ENCODE results near the gene APOBEC2.

The APOBEC2 gene

GRCh38 chr6:41039060-41039998 lies 13.7 kb upstream of the APOBEC2 start, which contains the start of gene UNC5CL:
Gene UNC5CL, minus strand, starts transcription at chr6:41039221. Its CDS starts 4,147 bp downstream, at chr6:41035074.
- Histone ChIP-seq H3K36me3 (ENCODE audit: insufficient read depth, low read depth, low read length) (no peaks in the 10 kb centered on the region), H3K9ac (ENCODE audit: low read depth, low read length) (no peak within 1 kb of the TSS), H3K9me3 (ENCODE audit: insufficient read depth, low read depth, low read length) (no peaks in the 10 kb centered on the region), H3K27ac (ENCODE audit: low read length) (no peak within 1 kb of the TSS), H3K27me3 (ENCODE audit: insufficient read depth, low read length) (no peaks in the 10 kb centered on the region), H3K4me1 (ENCODE audit: insufficient read depth, low read length) (peaks cover 6% of the 10 kb centered on the region), H3K4me3 (ENCODE audit: low read length) (no peak within 1 kb of the TSS)

- no peaks in the 10 kb centered on the region for H3K27me3 ChIP-seq (ENCODE audit: insufficient read depth, low read length)
Measured at GRCh38 chr6:41040101-41040939, 12.7 kb upstream of the APOBEC2 start.

GRCh38 chr6:41040940-41041536 lies 12.0 kb upstream of the APOBEC2 start:
- H3K4me3 ChIP-seq (ENCODE audit: low read length), result no peak overlapping the region
- H3K9ac ChIP-seq (ENCODE audit: low read depth, low read length), result no peak overlapping the region

More at GRCh38 chr6:41040101-41040939, 12.7 kb upstream of the APOBEC2 start:
- Histone ChIP-seq H3K27ac (ENCODE audit: low read length) (no peak overlapping the region), H3K4me1 (ENCODE audit: insufficient read depth, low read length) (peaks cover 6% of the 10 kb centered on the region), H3K4me3 (ENCODE audit: low read length) (no peak overlapping the region), H3K9me3 (ENCODE audit: insufficient read depth, low read depth, low read length) (no peaks in the 10 kb centered on the region), H3K36me3 (ENCODE audit: insufficient read depth, low read depth, low read length) (no peaks in the 10 kb centered on the region), H3K9ac (ENCODE audit: low read depth, low read length) (no peak overlapping the region)

GRCh38 chr6:41042226-41043055 lies 10.6 kb upstream of the APOBEC2 start, which contains the start of gene TSPO2:
Gene TSPO2, plus strand, starts transcription at chr6:41042467. Its CDS starts 519 bp downstream, at chr6:41042986.
- Histone ChIP-seq H3K4me1 (ENCODE audit: insufficient read depth, low read length) (peaks cover 6% of the 10 kb centered on the region), H3K36me3 (ENCODE audit: insufficient read depth, low read depth, low read length) (no peaks in the 10 kb centered on the region), H3K9ac (ENCODE audit: low read depth, low read length) (no peak within 1 kb of the TSS), H3K27ac (ENCODE audit: low read length) (no peak within 1 kb of the TSS), H3K4me3 (ENCODE audit: low read length) (no peak within 1 kb of the TSS), H3K27me3 (ENCODE audit: insufficient read depth, low read length) (no peaks in the 10 kb centered on the region), H3K9me3 (ENCODE audit: insufficient read depth, low read depth, low read length) (no peaks in the 10 kb centered on the region)

More at GRCh38 chr6:41040940-41041536, 12.0 kb upstream of the APOBEC2 start:
- H3K27ac ChIP-seq (ENCODE audit: low read length), result no peak overlapping the region
- H3K27me3 ChIP-seq (ENCODE audit: insufficient read depth, low read length), result no peaks in the 10 kb centered on the region
- H3K9me3 ChIP-seq (ENCODE audit: insufficient read depth, low read depth, low read length), result no peaks in the 10 kb centered on the region
- H3K36me3 ChIP-seq (ENCODE audit: insufficient read depth, low read depth, low read length), result no peaks in the 10 kb centered on the region
- H3K4me1 ChIP-seq (ENCODE audit: insufficient read depth, low read length), result peaks cover 6% of the 10 kb centered on the region

GRCh38 chr6:41043151-41043550 lies 9.9 kb upstream of the APOBEC2 start:
- no peaks in the 10 kb centered on the region for H3K36me3 ChIP-seq (ENCODE audit: insufficient read depth, low read depth, low read length)
- H3K4me1 ChIP-seq (ENCODE audit: insufficient read depth, low read length), result peaks cover 6% of the 10 kb centered on the region
- H3K27ac ChIP-seq (ENCODE audit: low read length), result no peak overlapping the region
- H3K27me3 ChIP-seq (ENCODE audit: insufficient read depth, low read length), result no peaks in the 10 kb centered on the region
- no peaks in the 10 kb centered on the region for H3K9me3 ChIP-seq (ENCODE audit: insufficient read depth, low read depth, low read length)
- no peak overlapping the region for H3K9ac ChIP-seq (ENCODE audit: low read depth, low read length)
- no peak overlapping the region for H3K4me3 ChIP-seq (ENCODE audit: low read length)

GRCh38 chr6:41045664-41046063 lies 7.3 kb upstream of the APOBEC2 start:
- no peak overlapping the region for H3K27ac ChIP-seq (ENCODE audit: low read length)
- H3K36me3 ChIP-seq (ENCODE audit: insufficient read depth, low read depth, low read length), result no peaks in the 10 kb centered on the region
- H3K4me3 ChIP-seq (ENCODE audit: low read length), result no peak overlapping the region
- no peaks in the 10 kb centered on the region for H3K4me1 ChIP-seq (ENCODE audit: insufficient read depth, low read length)
- no peaks in the 10 kb centered on the region for H3K27me3 ChIP-seq (ENCODE audit: insufficient read depth, low read length)
- no peak overlapping the region for H3K9ac ChIP-seq (ENCODE audit: low read depth, low read length)
- no peaks in the 10 kb centered on the region for H3K9me3 ChIP-seq (ENCODE audit: insufficient read depth, low read depth, low read length)

- H3K4me3 ChIP-seq (ENCODE audit: low read length), result no peak overlapping the region
- no peaks in the 10 kb centered on the region for H3K36me3 ChIP-seq (ENCODE audit: insufficient read depth, low read depth, low read length)
- no peak overlapping the region for H3K27ac ChIP-seq (ENCODE audit: low read length)
- H3K27me3 ChIP-seq (ENCODE audit: insufficient read depth, low read length), result no peaks in the 10 kb centered on the region
- H3K4me1 ChIP-seq (ENCODE audit: insufficient read depth, low read length), result no peaks in the 10 kb centered on the region
- no peak overlapping the region for H3K9ac ChIP-seq (ENCODE audit: low read depth, low read length)
- no peaks in the 10 kb centered on the region for H3K9me3 ChIP-seq (ENCODE audit: insufficient read depth, low read depth, low read length)
Measured at GRCh38 chr6:41046084-41046483, 6.9 kb upstream of the APOBEC2 start.

- H3K36me3 ChIP-seq (ENCODE audit: insufficient read depth, low read depth, low read length), result no peaks in the 10 kb centered on the region
- H3K27ac ChIP-seq (ENCODE audit: low read length), result no peak overlapping the region
- 0 out of 2 replicates have a peak, but pooled peaks cover 3% of the 10 kb centered on the region for H3K4me1 ChIP-seq (ENCODE audit: insufficient read depth, low read length)
- no peak overlapping the region for H3K9ac ChIP-seq (ENCODE audit: low read depth, low read length)
- H3K9me3 ChIP-seq (ENCODE audit: insufficient read depth, low read depth, low read length), result no peaks in the 10 kb centered on the region
- H3K4me3 ChIP-seq (ENCODE audit: low read length), result no peak overlapping the region
- no peaks in the 10 kb centered on the region for H3K27me3 ChIP-seq (ENCODE audit: insufficient read depth, low read length)
Measured at GRCh38 chr6:41047306-41047705, 5.7 kb upstream of the APOBEC2 start.

GRCh38 chr6:41047745-41048732 lies 5.0 kb upstream of the APOBEC2 start:
- H3K36me3 ChIP-seq (ENCODE audit: insufficient read depth, low read depth, low read length), result no peaks in the 10 kb centered on the region
- no peaks in the 10 kb centered on the region for H3K9me3 ChIP-seq (ENCODE audit: insufficient read depth, low read depth, low read length)
- no peaks in the 10 kb centered on the region for H3K27me3 ChIP-seq (ENCODE audit: insufficient read depth, low read length)
- no peak overlapping the region for H3K9ac ChIP-seq (ENCODE audit: low read depth, low read length)
- H3K4me3 ChIP-seq (ENCODE audit: low read length), result no peak overlapping the region
- no peak overlapping the region for H3K27ac ChIP-seq (ENCODE audit: low read length)
- H3K4me1 ChIP-seq (ENCODE audit: insufficient read depth, low read length), result 0 out of 2 replicates have a peak, but pooled peaks cover 3% of the 10 kb centered on the region

GRCh38 chr6:41049521-41049920 lies 3.5 kb upstream of the APOBEC2 start:
- Histone ChIP-seq H3K9me3 (ENCODE audit: insufficient read depth, low read depth, low read length) (no peaks in the 10 kb centered on the region), H3K4me1 (ENCODE audit: insufficient read depth, low read length) (0 out of 2 replicates have a peak, but pooled peaks cover 3% of the 10 kb centered on the region), H3K4me3 (ENCODE audit: low read length) (no peak overlapping the region), H3K36me3 (ENCODE audit: insufficient read depth, low read depth, low read length) (no peaks in the 10 kb centered on the region), H3K27ac (ENCODE audit: low read length) (no peak overlapping the region), H3K27me3 (ENCODE audit: insufficient read depth, low read length) (no peaks in the 10 kb centered on the region), H3K9ac (ENCODE audit: low read depth, low read length) (no peak overlapping the region)
